B cell (primary cell): ENCODE data around the gene WDR27. TPM values are rescaled to one million over a fixed set of nuclear protein-coding genes. Genes with fewer than 3 reads are reported as not detected.

Experiments used
- ATAC-seq: fragments of 200-7000 bp; cut with Tn5 transposase; one replicate; pipeline ENCODE4 v1.10.0; 2021; ENCODE audit warnings: low read depth, mild to moderate bottlenecking, moderate number of reproducible peaks, moderate library complexity
- CTCF ChIA-PET: fragments of 350-600 bp; sonication (Branson Sonifier 250); formaldehyde crosslinking; loops from one replicate; lab custom pipeline; 2021; ENCODE audit warnings: antibody characterized with exemption, inconsistent platforms; lab: Charles Lee
- POLR2A ChIA-PET: fragments of 350-600 bp; sonication (Branson Sonifier 250); formaldehyde crosslinking; loops from one replicate; lab custom pipeline; 2021; ENCODE audit warnings: antibody characterized with exemption; lab: Charles Lee
- DNase-seq: peaks from one replicate; pipeline ENCODE4 v3.0.0; 2013
- H2AFZ ChIP-seq: 2 replicates; pipeline ENCODE4 v1.6.1; 2012; ENCODE audit warnings: mild to moderate bottlenecking, low read depth, low read length; ENCODE audit not compliant: insufficient read depth, poor library complexity, severe bottlenecking
- H3K27ac ChIP-seq, 2 donors: 1 replicate in 1 of 2; 2 replicates in 1 of 2; pipeline ENCODE4 v1.5.1; 2012 to 2013; ENCODE audit warnings: low read length in 2 of 2, mild to moderate bottlenecking in 2 of 2, moderate library complexity in 1 of 2
- H3K27me3 ChIP-seq, 4 experiments: fragments of 200-600 bp in 1 of 4; sonication (generic) in 1 of 4; replicated peaks in 1 of 4; 1 replicate in 2 of 4; 2 replicates in 2 of 4; pipeline versions ENCODE4 v1.6.1 to v1.7.0; 2013 to 2016; ENCODE audit warnings: low read length in 3 of 4, mild to moderate bottlenecking in 2 of 4, mixed read lengths in 1 of 4, moderate library complexity in 1 of 4; ENCODE audit not compliant: insufficient read depth in 4 of 4, control insufficient read depth in 3 of 4; ENCODE audit errors: control extremely low read depth in 1 of 4
- H3K36me3 ChIP-seq, 2 experiments: replicated peaks in 1 of 2; 1 replicate in 1 of 2; 2 replicates in 1 of 2; pipeline versions ENCODE4 v1.6.1 to v1.7.1; 2013; ENCODE audit warnings: low read length in 1 of 2; ENCODE audit not compliant: insufficient read depth in 2 of 2, control insufficient read depth in 1 of 2; ENCODE audit errors: control extremely low read depth in 1 of 2, extremely low read depth in 1 of 2
- H3K4me1 ChIP-seq, 2 donors: fragments of 200-600 bp in 1 of 2; sonication (generic) in 1 of 2; 1 replicate in 1 of 2; 2 replicates in 1 of 2; pipeline versions ENCODE4 v1.5.1 to v1.6.1; 2013 to 2017; ENCODE audit warnings: low read length in 2 of 2; ENCODE audit not compliant: control insufficient read depth in 2 of 2, insufficient read depth in 2 of 2
- H3K4me2 ChIP-seq: replicated peaks from 2 replicates; pipeline ENCODE3; 2012; ENCODE audit warnings: mild to moderate bottlenecking, low read depth, low read length; ENCODE audit not compliant: poor library complexity, severe bottlenecking
- H3K4me3 ChIP-seq, 5 experiments: fragments of 200-600 bp in 1 of 5; sonication (generic) in 1 of 5; 1 replicate in 3 of 5; 2 replicates in 2 of 5; pipeline versions ENCODE4 v1.5.1 to v1.7.0; 2011 to 2016; ENCODE audit warnings: low read length in 4 of 5, mild to moderate bottlenecking in 4 of 5, low read depth in 2 of 5, control low read depth in 1 of 5, moderate library complexity in 1 of 5; ENCODE audit not compliant: insufficient read depth in 1 of 5; ENCODE audit errors: control extremely low read depth in 1 of 5, extremely low read depth in 1 of 5
- H3K79me2 ChIP-seq: fragments of 200-600 bp; sonication (generic); one replicate; pipeline ENCODE4 v1.6.0; 2016; ENCODE audit warnings: low read length; ENCODE audit not compliant: control insufficient read depth, insufficient read depth
- H3K9ac ChIP-seq: fragments of 200-600 bp; sonication (generic); 2 replicates; pipeline ENCODE4 v1.6.1; 2017; ENCODE audit warnings: mild to moderate bottlenecking, low read length, moderate library complexity
- H3K9me3 ChIP-seq, 3 donors: one replicate each; pipeline versions ENCODE4 v1.6.1 to v1.7.1; 2013; ENCODE audit warnings: low read length in 2 of 3; ENCODE audit not compliant: control insufficient read depth in 2 of 3, insufficient read depth in 1 of 3; ENCODE audit errors: control extremely low read depth in 1 of 3
- H4K20me1 ChIP-seq: 2 replicates; pipeline ENCODE4 v1.6.0; 2012; ENCODE audit warnings: mild to moderate bottlenecking, low read length; ENCODE audit not compliant: insufficient read depth, control insufficient read depth, poor library complexity, severe bottlenecking
- H3K27ac Mint-ChIP-seq: one replicate; pipeline ENCODE4 v1.8.0; 2021; ENCODE audit warnings: mixed read lengths
- H3K27me3 Mint-ChIP-seq: one replicate; pipeline ENCODE4 v1.8.0; 2021; ENCODE audit warnings: mixed read lengths
- H3K4me1 Mint-ChIP-seq: one replicate; pipeline ENCODE4 v1.8.0; 2021; ENCODE audit warnings: mixed read lengths
- H3K4me3 Mint-ChIP-seq: one replicate; pipeline ENCODE4 v1.8.0; 2021; ENCODE audit warnings: mixed read lengths
- H3K9me3 Mint-ChIP-seq: one replicate; pipeline ENCODE4 v1.8.0; 2022; ENCODE audit warnings: mixed read lengths; ENCODE audit not compliant: insufficient read depth
- EZH2 ChIP-seq: IDR thresholded peaks from 2 replicates; pipeline ENCODE4 v1.6.1; 2012; ENCODE audit warnings: borderline replicate concordance, low read depth, mild to moderate bottlenecking, moderate library complexity, low read length; ENCODE audit not compliant: insufficient read depth, poor library complexity, severe bottlenecking
- WGBS: methylation state at CpG from one replicate; pipeline ENCODE4 v1.1.5; 2013; ENCODE audit warnings: missing lambda C conversion rate; ENCODE audit not compliant: insufficient coverage; 5-methylcytosine and 5-hydroxymethylcytosine counted together
- intact Hi-C: fragments of 100-400 bp; cut with micrococcal nuclease; formaldehyde crosslinking; loops from one replicate; pipeline ENCODE4 v1.10.0; 2022
- polyA plus RNA-seq: library from polyadenylated mRNA; depleted of rRNA; stranded (reverse); fragments of >200 nt; gene quantifications from 2 replicates; pipeline ENCODE4 v1.2.3, GENCODE V29; 2012
- total RNA-seq, 2 donors: library from RNA; stranded (reverse); fragments of 120-200 nt in 1 of 2; gene quantifications; 1 replicate in 1 of 2; 2 replicates in 1 of 2; pipeline versions ENCODE4 v1.2.3 to v1.2.4, GENCODE V29; 2013 to 2022
- TF ChIP-seq, protein P1 (sequence below): fragments of 200-600 bp; IDR thresholded peaks from one replicate; pipeline ENCODE4 v1.8.0; 2022; ENCODE audit warnings: antibody characterized with exemption, mild to moderate bottlenecking

The WDR27 gene
- total and polyA plus RNA-seq, 2 donors (not counting 1 experiment from before 2014, with no cell fraction given): 64.3 to 86.3 TPM

DNA sequence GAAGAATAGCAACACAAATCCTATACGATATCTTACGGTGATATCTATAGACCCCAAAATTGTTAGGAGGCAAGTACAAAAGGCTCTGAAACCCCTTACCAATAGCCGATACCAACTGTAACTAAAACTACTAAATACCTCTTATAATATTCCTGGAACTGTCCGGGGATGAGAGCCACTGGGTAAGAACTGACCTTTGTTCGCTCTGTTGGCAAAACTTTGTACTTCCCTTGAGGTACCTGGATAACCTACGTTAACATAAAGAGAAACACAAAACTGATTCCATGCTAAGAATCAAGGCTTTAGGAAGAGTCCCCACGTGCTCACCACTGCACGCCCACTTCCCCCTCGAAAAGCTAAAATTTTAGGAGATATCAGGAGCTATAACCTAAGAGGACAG, 12.8 kb upstream of the WDR27 start:
- ATAC-seq: no peak
- H4K20me1 ChIP-seq: no peaks in the 10 kb centered on the region
- H3K27ac Mint-ChIP-seq: no peak overlapping the region
- no peak for DNase-seq
- H3K4me3 ChIP-seq: no peak overlapping the region
- no peaks in the 10 kb centered on the region for H3K27me3 ChIP-seq
- ChIA-PET POLR2A (no interaction called here), CTCF (interaction anchor here (1.9 kb wide), 1 partner anchor 13 kb away, joined by 8 read pairs; the partner anchor contains the start of genes C6orf120 and WDR27)
- H3K9me3 ChIP-seq: no peaks in the 10 kb centered on the region
- H3K4me3 Mint-ChIP-seq: no peak overlapping the region
- intact Hi-C loops: no loop called here
- H2AFZ ChIP-seq: no peak overlapping the region
- H3K4me1 ChIP-seq: no peaks in the 10 kb centered on the region
- no peak overlapping the region for H3K9ac ChIP-seq
- H3K27me3 Mint-ChIP-seq: no peaks in the 10 kb centered on the region
- no peak overlapping the region for H3K27ac ChIP-seq
- no peaks in the 10 kb centered on the region for H3K9me3 Mint-ChIP-seq
- no peak overlapping the region for H3K4me2 ChIP-seq
- H3K36me3 ChIP-seq: peaks cover 12 to 52% of the 10 kb centered on the region in 2 experiments
- no peak for TF ChIP-seq EZH2
- TF ChIP-seq, protein P1, sequence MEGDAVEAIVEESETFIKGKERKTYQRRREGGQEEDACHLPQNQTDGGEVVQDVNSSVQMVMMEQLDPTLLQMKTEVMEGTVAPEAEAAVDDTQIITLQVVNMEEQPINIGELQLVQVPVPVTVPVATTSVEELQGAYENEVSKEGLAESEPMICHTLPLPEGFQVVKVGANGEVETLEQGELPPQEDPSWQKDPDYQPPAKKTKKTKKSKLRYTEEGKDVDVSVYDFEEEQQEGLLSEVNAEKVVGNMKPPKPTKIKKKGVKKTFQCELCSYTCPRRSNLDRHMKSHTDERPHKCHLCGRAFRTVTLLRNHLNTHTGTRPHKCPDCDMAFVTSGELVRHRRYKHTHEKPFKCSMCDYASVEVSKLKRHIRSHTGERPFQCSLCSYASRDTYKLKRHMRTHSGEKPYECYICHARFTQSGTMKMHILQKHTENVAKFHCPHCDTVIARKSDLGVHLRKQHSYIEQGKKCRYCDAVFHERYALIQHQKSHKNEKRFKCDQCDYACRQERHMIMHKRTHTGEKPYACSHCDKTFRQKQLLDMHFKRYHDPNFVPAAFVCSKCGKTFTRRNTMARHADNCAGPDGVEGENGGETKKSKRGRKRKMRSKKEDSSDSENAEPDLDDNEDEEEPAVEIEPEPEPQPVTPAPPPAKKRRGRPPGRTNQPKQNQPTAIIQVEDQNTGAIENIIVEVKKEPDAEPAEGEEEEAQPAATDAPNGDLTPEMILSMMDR: no peak
- WGBS: 100% methylated on average over 6 of the region's 9 CpGs
- H3K79me2 ChIP-seq: peaks cover 72% of the 10 kb centered on the region
- H3K4me1 Mint-ChIP-seq: peaks cover 8% of the 10 kb centered on the region

DNA sequence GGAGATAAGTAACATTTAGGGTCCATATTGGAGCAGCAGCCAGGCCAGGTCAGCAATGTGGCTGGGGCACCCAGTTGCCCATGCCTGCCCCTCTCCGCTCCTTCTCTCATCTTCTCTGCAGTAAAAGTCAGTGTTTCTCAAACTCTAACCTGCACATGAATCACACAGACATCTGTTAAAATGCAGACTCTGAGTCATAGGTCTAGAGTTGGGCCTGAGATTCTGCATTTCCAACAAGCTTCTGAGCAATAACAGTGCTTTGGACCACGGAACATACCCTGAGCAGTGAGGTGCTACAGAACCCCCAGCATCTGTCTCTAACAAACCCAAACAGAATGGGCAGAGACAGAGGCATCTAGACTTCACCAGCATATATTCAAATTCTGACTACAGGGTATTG, 12.3 kb upstream of the WDR27 start:
- Histone ChIP-seq H4K20me1 (no peaks in the 10 kb centered on the region), H3K9ac (no peak overlapping the region), H3K36me3 (peaks cover 12 to 52% of the 10 kb centered on the region in 2 experiments), H3K9me3 (no peaks in the 10 kb centered on the region), H2AFZ (no peak overlapping the region), H3K27me3 (no peaks in the 10 kb centered on the region), H3K4me3 (no peak overlapping the region), H3K4me2 (no peak overlapping the region), H3K4me1 (peaks cover 0 to 2% of the 10 kb centered on the region in 2 donors), H3K79me2 (peaks cover 68% of the 10 kb centered on the region), H3K27ac (no peak overlapping the region)
- intact Hi-C loops: no loop called here
- ATAC-seq: no peak
- TF ChIP-seq, protein P1: no peak
- no peak for TF ChIP-seq EZH2
- POLR2A ChIA-PET: no interaction called here
- CTCF ChIA-PET: interaction anchor here (0.9 kb wide), 1 partner anchor 840 kb away, joined by 5 read pairs; the partner anchor contains the start of gene TBP
- Mint-ChIP-seq H3K9me3 (no peaks in the 10 kb centered on the region), H3K4me3 (no peak overlapping the region), H3K4me1 (peaks cover 8% of the 10 kb centered on the region), H3K27ac (no peak overlapping the region), H3K27me3 (no peaks in the 10 kb centered on the region)
- no peak for DNase-seq
- 100% methylated on average over 2 of the region's 2 CpGs for WGBS
